Cardiac muscle cell (in vitro differentiated cells and primary cell): Measurements from ENCODE around the gene TLE4. TPM values are rescaled to one million over a fixed set of nuclear protein-coding genes. Genes with fewer than 3 reads are reported as not detected.

Experiments
- DNase-seq, 2 donors: peaks; one replicate each; pipeline versions ENCODE4 v3.0.0 to v3.0.0-alpha.2; 2010 to 2017; ENCODE audit warnings: low read depth in 1 of 2, low spot score in 1 of 2
- H3K27ac ChIP-seq: fragments of 200-600 bp; sonication (generic); 2 replicates; pipeline ENCODE4 v1.5.1; 2016
- H3K27me3 ChIP-seq: fragments of 200-600 bp; sonication (generic); 2 replicates; pipeline ENCODE4 v1.6.0; 2016; ENCODE audit warnings: control low read depth
- H3K36me3 ChIP-seq: fragments of 200-600 bp; sonication (generic); 2 replicates; pipeline ENCODE4 v1.5.1; 2016; ENCODE audit warnings: control low read depth
- H3K4me1 ChIP-seq: fragments of 200-600 bp; sonication (generic); 2 replicates; pipeline ENCODE4 v1.8.1; 2017; ENCODE audit warnings: low read depth, mild to moderate bottlenecking, mixed run types
- H3K4me3 ChIP-seq: fragments of 200-600 bp; sonication (generic); 2 replicates; pipeline ENCODE4 v1.5.1; 2016; ENCODE audit warnings: mild to moderate bottlenecking
- H3K9me3 ChIP-seq: fragments of 200-600 bp; sonication (generic); 2 replicates; pipeline ENCODE4 v1.5.1; 2017; ENCODE audit warnings: low read depth, mild to moderate bottlenecking, control low read depth
- polyA plus RNA-seq: library from polyadenylated mRNA; unstranded; fragments of >200 nt; fragmentation: Nextera tagmentation; extraction: Ambion mirVana; gene quantifications from 2 replicates; pipeline ENCODE4 v1.2.1, GENCODE V29; 2016
- total RNA-seq: library from RNA; depleted of rRNA; stranded (reverse); fragments of >200 nt; gene quantifications from 2 replicates; pipeline ENCODE4 v1.2.3, GENCODE V29; 2016
- TF ChIP-seq, protein P1 (sequence below): IDR thresholded peaks from 2 replicates; pipeline ENCODE4 v1.5.1; 2012; ENCODE audit warnings: low read depth, mild to moderate bottlenecking, low read length

Gene TLE4
- total and polyA plus RNA-seq, 2 experiments from 2014 or later = 9.1 to 11.9 TPM

DNA sequence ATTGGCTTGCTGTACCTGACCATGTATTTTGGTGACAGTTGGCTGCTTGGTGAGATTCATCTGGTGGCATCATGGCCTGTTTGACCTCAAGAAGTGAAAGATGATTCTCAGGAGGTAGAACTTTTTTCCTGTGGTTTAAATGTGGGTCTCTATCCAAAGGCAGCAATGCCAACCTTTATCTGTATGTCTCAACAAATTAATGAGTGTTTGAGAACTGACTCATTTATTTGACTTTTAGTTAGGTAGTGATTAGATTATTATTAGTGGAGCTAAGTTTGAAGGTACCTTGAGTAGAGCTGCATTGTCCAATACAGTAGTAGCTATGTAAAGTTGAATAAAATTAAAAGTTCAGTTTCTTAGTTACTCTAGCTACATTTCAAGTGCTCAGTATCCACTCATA is 48.2 kb downstream of the TLE4 start:
- no peaks in the 10 kb centered on the region for H3K4me1 ChIP-seq
- no peaks in the 10 kb centered on the region for H3K36me3 ChIP-seq
- H3K4me3 ChIP-seq = no peak overlapping the region
- TF ChIP-seq, protein P1, sequence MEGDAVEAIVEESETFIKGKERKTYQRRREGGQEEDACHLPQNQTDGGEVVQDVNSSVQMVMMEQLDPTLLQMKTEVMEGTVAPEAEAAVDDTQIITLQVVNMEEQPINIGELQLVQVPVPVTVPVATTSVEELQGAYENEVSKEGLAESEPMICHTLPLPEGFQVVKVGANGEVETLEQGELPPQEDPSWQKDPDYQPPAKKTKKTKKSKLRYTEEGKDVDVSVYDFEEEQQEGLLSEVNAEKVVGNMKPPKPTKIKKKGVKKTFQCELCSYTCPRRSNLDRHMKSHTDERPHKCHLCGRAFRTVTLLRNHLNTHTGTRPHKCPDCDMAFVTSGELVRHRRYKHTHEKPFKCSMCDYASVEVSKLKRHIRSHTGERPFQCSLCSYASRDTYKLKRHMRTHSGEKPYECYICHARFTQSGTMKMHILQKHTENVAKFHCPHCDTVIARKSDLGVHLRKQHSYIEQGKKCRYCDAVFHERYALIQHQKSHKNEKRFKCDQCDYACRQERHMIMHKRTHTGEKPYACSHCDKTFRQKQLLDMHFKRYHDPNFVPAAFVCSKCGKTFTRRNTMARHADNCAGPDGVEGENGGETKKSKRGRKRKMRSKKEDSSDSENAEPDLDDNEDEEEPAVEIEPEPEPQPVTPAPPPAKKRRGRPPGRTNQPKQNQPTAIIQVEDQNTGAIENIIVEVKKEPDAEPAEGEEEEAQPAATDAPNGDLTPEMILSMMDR = no peak
- H3K27me3 ChIP-seq = no peaks in the 10 kb centered on the region
- DNase-seq = no peak
- no peaks in the 10 kb centered on the region for H3K9me3 ChIP-seq
- H3K27ac ChIP-seq = no peak overlapping the region

GRCh38 chr9:79621916-79622575 is 50.3 kb downstream of the TLE4 start:
- H3K27ac ChIP-seq = no peak overlapping the region
- DNase-seq = no peak
- no peaks in the 10 kb centered on the region for H3K27me3 ChIP-seq
- H3K4me1 ChIP-seq = no peaks in the 10 kb centered on the region
- TF ChIP-seq, protein P1 = no peak
- H3K36me3 ChIP-seq = no peaks in the 10 kb centered on the region
- no peak overlapping the region for H3K4me3 ChIP-seq
- H3K9me3 ChIP-seq = no peaks in the 10 kb centered on the region

- H3K36me3 ChIP-seq = no peaks in the 10 kb centered on the region
- H3K27me3 ChIP-seq = no peaks in the 10 kb centered on the region
- no peak overlapping the region for H3K4me3 ChIP-seq
- H3K9me3 ChIP-seq = no peaks in the 10 kb centered on the region
- DNase-seq = peak in 1 of 2 donors; percentile 9
- no peak overlapping the region for H3K27ac ChIP-seq
- peaks cover 8% of the 10 kb centered on the region for H3K4me1 ChIP-seq
- TF ChIP-seq, protein P1 = no peak
These were observed 52.3 kb downstream of the TLE4 start for GRCh38 chr9:79623799-79624721.

GRCh38 chr9:79629721-79630120 is 58.0 kb downstream of the TLE4 start:
- no peaks in the 10 kb centered on the region for H3K9me3 ChIP-seq
- H3K27me3 ChIP-seq = no peaks in the 10 kb centered on the region
- no peak for DNase-seq
- no peak overlapping the region for H3K4me3 ChIP-seq
- no peaks in the 10 kb centered on the region for H3K36me3 ChIP-seq
- peaks cover 16% of the 10 kb centered on the region for H3K4me1 ChIP-seq
- TF ChIP-seq, protein P1 = no peak
- no peak overlapping the region for H3K27ac ChIP-seq

- Histone ChIP-seq H3K4me3 (no peak overlapping the region), H3K27ac (no peak overlapping the region), H3K9me3 (no peaks in the 10 kb centered on the region), H3K27me3 (no peaks in the 10 kb centered on the region), H3K4me1 (peaks cover 16% of the 10 kb centered on the region), H3K36me3 (no peaks in the 10 kb centered on the region)
- DNase-seq = no peak
- TF ChIP-seq, protein P1 = no peak
These were observed 59.0 kb downstream of the TLE4 start for GRCh38 chr9:79630521-79631403.
